ENCODE results near the gene TBXAS1.

TBXAS1 gene

DNA sequence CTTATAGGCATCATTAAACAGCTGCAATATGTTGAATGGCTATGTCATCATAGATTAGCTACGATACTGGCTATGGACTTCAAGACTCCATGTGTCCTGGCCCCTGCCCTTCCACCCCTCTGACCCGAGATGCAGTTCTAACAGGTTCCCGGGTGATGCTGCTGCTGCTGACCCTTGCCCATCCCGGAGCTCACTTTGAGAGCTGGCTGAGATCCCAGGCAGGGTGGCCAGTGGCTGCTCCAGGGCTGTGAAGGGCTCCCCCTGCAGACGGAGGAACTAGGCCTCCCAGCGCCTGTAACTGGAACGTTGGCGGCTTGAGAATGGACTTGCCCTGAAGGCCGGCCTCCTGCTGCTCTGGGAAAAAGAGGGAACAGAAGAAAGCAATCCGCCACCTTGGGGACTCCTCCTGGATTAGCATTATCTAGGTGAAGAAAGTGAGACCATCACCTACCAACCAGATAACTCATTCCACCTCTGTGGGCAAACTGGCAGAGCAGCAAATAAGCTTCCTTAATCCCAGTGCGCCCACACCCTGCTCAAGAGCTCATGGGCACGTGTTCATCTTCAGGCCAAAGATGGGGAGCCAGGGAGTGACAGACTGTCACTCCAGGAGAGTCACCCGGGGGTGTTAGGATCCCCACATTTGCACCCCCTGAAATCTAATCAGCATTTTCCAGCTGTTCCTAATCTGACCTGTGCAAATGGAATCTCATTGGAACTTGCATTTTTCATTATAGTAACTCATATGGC is 176.9 kb downstream of the TBXAS1 start:
- peak; percentile 13 for DNase-seq

DNA sequence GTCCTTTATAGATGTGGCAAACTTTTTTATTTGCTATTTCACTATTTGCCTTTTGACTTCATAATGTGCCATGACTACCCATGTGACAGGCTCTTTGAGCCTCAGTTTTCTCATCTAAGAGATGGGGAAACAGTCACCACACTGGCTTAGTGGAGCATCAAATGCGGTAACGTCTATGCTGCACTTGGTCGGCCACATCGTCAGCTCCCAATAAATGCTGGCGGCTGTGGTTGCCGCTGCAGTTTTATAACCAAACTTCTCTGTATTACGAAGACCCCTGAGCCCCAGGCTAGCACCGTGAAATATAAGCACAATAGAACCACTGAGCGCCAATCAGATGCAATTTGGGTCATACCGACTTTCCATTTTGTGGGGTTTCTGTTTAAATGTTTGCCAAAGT is 177.5 kb downstream of the TBXAS1 start:
- DNase-seq, result no peak

DNA sequence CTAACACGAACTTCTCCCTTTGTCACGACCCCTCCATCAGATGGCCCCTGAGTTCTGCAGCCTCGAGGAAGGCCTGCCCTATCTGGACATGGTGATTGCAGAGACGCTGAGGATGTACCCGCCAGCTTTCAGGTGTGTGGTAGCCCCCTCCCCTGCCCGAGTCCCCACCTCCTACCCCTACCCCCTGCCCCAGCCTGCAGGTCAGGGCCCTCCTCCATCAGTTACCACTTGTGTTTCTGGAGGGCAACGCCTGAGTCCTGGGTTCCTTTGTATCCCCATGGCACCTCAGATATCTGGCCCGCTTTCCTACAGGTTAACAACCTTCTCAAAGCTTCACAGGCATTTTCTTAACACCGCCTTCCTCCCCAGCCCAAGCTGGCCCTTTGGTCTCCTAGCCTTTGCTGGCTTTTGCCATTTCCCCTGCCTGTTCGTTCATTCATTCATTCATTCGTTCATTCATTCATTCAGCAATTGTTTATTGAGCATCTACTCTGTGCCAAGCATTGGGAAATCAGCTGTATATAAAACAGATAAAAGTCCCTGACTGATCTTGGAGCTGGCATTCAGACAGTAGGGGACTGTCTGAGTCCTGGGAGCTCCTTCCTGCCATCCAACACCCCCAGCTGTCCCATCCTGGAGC is 178.1 kb downstream of the TBXAS1 start:
- DNase-seq, result no peak

DNA sequence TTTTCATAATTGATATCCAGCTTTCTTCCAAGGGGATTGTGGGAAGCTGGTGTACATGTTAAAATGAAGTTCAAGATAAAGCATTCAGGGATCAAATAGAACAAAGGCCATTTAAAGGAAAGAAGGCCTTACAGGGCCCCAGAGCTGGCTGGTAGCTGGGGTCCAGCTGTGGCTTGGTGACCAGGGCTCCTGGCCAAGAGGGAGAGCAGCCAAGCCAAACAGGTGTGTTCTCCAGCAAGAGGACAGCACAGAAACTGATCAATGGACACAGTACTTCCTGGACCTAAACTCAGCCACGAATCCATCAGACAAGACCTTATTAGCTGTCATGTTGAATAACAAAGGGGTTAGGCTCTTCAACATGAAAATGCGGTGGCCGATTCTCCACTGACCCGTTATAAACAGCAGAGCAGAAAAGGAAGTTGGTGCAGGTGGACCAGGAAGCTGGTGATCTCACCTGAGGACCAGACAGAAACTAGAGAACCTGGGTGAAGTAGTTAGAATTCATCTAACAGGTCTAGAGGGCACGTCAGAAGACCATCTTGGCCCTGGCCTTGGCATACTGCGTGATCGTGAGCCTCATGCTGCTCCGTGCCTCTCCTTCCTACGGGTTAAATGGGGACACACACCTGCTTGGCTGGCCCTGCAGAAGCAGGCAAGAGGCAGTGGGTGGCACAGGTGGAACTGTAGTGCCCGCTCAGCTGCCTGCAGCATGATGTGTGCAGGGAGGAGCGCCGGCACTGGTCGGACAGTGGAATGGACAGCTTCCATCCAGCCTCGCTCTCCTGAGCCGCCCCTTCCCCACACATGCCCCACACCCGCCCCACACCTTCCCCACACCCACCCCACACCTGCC is 179.9 kb downstream of the TBXAS1 start:
- no peak for DNase-seq

DNA sequence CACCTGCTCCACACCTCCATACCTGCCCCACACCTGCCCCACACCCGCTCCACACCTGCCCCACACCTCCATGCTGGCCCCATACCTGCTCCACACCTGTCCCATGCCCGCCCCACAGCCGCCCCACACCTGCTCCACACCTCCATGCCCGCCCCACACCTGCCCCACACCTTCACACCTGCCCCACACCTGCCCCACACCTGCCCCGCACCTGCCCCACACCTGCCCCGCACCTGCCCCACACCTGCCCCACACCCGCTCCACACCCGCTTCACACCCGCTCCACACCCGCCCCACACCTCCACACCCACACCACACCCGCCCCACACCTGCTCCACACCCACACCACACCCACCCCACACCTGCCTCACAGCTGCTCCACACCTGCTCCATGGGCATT is 180.7 kb downstream of the TBXAS1 start:
- no peak for DNase-seq

DNA sequence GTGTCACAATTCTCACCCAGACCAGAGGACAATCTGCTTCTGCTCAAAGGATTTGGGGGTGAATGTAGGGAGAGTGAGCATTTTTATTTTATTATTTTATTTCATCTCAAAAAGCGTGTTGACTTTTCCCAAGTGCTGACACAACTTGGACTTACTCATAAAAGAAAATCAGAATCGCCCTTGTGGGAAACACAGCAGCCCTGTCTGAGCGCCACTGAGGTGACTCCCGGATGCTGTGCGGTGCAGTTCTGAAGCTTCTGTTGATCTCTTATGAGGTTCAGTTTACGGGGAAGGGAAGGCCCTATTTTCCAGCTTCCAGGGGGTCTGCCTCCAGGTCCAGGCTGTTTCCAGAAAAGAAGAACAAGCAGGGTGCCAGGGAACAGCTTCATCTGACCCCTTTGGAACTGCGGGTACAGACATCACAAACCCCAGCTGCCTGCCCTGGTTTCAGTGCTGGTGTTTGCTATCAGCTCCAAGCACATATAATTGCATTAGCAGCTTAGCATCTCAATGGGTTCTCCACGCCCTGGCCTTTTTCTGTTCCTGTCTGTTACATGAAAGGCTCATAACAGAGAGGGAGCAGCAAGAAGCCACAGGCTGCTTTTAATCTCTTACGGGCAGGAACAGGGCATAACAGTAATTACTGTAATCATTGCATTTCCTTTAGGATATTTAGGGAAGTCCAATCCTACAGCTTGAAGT is 181.3 kb downstream of the TBXAS1 start:
- DNase-seq, result no peak

DNA sequence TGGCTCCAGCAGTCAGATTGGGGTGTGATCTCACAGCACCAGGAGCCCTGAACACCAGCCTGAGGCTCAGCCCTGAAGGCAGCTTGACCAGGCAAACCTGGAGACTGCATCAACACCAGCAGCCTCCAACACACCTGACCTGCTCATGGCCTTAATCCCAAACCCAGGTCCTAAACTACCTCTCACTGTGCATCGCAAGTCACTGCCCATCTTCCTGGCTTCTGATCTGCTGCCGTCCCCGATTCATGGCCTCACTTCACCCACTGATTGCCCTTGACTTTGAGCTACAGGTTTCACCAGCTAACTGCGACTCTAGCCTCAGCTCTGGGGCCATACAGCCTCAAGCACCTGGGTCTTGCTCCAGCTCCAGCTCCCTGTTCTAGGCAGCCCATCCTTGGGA is 184.6 kb downstream of the TBXAS1 start:
- no peak for DNase-seq

DNA sequence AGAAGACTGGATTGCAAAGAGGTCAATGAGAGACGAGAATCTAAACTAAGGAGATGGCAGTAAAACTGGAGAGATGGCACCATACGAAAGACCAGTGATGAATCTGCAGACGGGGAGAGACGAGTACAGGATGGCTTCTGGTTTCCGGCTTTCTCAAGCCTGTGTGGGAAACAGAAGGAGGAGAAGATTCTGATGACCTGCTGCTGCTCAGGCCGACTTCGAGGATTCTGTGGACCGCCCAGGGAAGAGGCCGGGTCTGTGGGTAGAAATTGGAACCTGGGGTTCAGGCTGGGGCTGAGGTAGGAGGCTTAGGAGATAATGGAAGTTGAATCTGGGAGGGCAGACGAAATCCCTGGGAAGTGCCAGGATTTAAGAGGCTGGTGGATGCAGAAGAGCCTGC is 185.1 kb downstream of the TBXAS1 start:
- DNase-seq, result no peak

DNA sequence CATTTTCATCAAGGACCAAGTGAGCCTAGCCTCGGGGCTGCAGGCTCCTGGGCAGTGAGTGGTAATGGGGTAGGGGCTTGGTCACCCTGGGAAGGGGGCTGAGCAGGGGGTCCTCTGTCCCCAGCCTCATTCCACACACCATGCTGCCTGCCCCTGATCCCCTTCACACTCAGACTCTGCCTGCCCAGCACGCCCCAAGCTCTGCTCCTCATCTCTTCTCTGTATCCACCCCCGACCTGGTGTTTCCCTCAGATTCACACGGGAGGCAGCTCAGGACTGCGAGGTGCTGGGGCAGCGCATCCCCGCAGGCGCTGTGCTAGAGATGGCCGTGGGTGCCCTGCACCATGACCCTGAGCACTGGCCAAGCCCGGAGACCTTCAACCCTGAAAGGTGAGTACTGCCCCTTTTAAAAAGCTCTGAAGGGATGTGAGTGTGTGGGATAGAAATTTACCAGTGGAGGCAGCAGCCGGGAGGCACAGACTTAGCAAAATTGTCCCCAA is 186.5 kb downstream of the TBXAS1 start:
- DNase-seq, result no peak

DNA sequence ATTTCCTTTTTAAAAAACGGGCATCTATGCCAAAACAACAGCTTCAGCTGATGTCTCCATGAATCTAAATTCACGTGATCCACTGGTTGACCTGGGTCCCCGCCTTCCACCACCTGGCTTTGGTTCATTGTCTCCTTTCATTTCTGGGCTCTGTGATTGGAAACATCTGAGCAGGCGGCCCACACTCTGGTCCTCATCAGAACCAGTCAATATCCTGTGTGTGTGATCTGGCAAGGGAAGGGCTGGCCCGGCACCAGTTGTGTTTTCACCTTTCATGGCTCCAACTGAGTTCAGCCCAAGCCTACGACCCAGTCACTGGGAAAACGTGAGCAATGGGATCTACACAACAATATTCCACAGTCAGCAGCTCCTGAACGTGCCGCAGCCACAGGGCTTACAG is 187.5 kb downstream of the TBXAS1 start:
- no peak for DNase-seq

DNA sequence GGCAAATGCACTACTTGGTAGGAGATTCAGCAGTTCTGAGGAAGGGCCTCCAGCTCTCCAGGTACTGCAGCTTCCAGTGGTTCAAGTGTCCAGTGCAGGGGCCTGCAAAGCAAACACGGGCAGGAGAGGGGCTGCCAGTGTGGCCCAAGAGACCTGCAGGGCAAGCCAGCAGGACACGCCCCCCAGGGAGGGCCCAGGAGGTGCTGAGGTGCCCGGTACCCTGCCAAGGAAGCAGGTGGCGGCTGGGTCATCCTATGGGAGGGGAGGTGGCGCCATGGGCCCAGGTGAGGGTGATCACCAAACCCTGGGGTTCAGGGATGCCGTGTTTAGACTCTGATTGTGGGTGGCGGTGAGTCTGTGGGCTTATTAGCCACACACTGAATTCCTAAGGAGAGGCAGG is 188.0 kb downstream of the TBXAS1 start:
- no peak for DNase-seq

DNA sequence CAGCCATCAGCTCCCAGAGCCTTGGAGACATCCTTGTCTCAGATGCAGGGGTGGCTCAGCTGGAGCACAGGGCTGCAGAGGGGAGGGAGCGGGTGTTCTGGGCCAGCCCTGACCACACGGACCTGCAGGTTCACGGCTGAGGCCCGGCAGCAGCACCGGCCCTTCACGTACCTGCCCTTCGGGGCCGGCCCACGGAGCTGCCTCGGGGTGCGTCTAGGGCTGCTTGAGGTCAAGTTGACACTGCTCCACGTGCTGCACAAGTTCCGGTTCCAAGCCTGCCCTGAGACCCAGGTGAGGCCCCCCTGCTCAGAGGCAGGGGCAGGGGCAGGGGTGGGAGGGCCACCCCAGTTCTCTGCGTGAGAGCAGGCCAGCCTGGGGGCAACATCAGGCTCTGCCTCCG is 188.5 kb downstream of the TBXAS1 start:
- no peak for DNase-seq

DNA sequence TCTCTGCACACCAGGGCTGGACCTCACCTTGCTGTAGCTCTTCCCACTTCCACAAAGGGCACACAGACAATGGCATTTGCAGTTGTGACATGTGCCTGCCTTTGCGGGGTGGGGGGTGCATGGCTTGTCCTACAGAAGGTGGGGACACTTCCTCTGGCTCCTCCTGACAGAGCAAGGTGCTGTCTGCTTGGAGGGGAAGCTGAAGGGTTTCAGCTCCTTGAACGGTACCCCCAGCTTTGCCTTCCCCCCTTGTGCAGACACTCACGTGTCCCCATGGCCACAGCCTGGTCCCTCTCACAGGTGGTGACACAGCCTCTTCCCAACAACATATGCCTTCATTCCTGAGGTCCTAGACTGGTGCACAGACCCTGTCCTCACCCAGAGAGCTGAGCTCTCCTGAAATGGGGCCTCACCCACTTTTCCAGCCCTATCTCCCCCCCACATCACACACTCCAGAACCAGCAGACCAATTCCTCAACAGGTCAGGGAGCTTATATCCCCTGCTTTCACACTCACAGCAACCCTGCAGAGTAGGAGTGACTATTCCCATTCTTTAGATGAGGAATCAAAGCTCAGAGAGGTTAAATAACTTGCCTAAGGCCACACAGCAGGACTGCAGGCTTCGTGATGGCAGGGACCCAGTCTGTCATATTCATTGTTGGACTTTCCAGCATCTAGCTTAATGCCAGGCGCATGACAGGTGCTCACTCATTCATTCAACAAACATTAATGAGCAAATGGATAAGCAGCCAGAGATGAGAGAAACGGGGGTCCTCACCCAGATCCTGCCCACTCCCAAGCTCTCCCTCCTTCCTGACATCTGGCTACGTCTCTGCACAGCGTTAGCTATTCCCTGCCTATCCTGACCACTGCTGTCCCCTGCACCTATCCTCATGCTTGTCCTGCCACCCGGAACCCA is 189.3 kb downstream of the TBXAS1 start:
- DNase-seq, result no peak

DNA sequence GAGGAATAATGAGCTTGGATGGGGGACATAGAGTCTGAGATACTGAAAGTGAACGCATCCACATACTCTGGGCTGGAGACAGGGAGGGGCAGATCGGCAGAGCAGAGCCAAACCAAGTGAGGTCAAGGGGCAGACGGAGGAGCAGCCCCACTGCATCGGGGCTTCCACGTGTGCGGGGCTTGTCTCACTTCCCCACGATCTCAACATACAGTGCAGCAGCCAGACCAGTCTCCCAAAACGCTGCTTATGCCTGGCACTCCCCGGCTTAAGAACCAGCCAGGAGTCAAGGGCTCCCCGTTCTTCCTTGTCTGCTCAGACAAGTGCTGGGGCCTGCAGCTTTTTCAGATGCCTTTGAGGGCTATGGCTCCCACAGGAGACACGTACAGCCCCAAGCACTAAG is 190.1 kb downstream of the TBXAS1 start:
- DNase-seq, result no peak

DNA sequence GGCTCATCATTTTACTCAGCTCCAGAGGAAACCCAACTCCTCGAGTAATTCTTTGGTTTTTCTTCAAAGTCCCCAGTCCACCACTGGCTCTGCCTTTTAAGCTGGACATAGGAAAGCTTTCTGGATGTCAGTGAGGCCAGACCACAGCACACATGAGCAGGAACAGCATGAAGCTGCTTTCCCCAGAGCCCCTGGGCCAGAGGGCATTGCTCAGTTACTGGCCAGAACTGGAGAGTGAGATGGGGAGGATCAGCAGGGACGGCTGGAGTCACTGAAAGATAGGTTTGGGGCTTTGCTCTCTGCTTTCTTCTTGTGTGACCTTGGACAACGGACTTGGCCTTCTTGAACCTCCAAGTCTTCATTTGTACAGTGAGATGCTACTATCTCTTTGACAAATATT is 190.5 kb downstream of the TBXAS1 start:
- no peak for DNase-seq

DNA sequence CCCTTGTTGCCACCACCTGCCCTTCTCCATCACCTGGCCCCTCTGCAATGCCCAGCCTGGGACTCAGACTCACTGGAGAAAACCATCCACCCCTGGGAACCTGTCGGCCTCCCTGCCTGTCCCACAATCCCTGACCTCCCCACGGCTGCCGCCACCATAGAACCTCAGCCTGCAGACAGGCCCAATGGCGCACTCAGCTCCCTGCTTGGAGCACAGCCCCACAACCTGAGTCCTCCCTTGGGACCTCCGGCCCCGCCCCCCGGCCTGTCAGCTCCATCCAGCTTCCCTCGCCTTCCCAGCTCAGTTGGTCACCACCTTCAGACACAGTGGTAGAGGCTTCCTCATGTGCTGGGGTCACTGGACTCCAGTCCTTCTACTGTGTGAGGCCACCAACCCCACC is 192.5 kb downstream of the TBXAS1 start:
- no peak for DNase-seq

DNA sequence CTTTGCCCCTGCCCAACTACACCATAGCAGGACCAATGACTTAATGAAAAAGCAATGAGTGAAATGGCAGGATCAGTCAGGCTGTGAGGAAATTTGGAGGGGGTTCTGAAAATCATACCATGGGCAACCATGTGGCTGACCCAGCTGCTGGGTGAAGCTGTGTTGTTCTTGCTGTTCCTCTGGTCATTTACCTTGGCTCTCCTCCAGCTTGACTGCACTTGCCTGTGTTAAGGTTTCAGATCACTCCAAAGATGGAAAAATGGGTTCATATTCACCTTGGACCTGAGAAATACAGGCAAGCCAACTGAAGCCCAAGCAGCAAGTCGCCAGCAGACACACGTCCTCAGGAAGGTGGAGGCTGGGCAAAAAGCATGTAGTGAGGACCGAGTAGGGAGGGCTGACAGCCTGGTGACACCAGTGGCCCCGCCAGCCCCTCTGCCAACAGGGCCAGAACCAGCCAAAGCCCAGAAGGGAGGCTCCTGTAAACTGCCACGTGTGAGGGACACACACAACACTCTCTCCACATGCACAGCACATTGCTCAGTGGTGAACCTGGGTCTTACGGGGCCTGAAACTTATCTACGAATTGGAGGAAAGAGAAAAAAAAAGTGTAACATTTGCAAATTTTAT is 193.6 kb downstream of the TBXAS1 start:
- no peak for DNase-seq

DNA sequence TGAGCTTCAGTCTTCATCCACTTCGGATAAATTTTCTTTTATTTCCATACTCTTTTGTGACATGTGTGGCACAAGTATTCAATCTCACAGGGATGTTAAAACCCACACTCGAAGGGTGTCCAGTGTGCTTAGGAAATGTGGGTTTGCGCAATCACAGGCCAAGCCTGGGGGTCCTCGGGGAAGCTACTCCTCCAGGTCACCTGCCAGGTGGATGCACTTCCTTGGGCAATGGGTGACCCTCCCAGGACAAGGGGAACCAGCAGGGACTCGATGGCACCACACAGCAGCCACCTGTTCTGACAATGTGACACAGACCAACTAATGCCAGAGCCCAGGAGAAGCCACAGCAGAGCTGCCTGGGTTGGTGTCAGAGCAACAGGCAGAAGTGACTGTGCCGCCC is 194.7 kb downstream of the TBXAS1 start:
- no peak for DNase-seq

DNA sequence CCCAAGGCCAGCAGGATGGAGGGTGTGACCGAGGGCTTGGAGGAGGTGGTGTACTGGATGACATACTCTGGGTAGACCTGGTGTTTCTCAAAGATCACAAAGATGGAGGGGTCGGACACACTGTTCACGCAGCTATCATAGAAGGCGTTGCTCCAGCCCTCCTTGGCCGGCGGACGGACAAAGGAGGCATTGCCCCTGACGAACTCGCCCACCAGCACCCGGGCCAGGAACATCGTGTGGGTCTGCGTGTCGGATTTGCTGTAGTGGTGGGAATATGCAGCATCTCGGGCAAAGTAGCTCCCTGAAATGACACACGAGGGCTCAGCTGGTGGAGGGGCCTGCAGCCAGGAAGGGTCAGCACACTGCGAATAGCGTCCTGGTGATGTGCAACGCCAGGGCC is 195.5 kb downstream of the TBXAS1 start:
- no peak for DNase-seq

DNA sequence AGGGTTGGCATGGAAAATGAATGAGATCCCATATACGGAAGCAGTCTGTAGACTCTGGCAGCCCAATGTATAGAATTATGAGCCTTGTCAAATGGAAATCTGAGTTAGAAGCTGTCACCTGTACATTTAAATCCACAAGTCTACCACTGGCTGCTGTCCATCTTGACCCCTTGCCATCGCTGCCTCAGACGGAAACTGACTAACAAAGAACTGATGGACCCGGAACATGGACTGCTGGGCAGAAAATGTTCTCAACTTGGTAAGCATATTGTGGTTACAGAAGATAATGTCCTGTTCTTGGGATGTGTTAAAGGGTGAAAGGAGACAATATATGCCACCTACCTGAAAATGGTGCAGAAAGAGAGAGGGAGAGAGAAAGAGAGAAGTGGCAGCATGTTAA is 196.2 kb downstream of the TBXAS1 start:
- DNase-seq, result no peak

DNA sequence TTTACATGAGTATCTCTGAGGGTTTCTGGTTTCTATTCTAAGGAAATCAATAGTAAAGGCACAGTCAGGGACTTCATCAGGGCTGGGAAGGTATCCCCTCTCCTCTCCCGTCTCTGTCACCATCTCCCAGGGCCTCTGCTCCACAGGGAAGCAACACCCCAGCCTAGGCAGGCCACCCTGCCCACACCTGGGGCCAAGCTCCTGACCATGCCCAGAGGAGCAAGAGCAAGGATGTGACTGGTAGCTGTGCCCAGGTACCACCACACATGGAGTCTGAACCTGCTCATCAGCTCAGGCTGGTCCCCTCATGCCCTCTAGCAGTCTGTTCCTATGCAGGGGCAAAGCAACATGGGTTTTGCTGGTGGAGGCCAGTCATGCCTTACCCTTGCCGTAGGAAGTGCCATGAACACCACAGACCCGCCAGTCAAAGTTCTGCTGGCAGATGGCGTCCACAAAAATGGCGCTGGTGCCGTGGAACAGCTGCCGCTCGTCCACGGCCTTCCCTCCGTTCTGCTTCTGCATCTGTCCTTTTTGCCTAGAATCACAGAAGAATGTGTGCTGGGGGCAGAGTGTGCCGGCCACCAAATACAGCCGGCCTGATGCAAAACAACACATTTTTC is 196.9 kb downstream of the TBXAS1 start:
- DNase-seq, result no peak

All from EL (cell line).